Endodermal cell (in vitro differentiated cells): ENCODE measurements around the gene DRGX. TPM values are rescaled to one million over a fixed set of nuclear protein-coding genes. Genes with fewer than 3 reads are reported as not detected.

Experiments
- DNase-seq: peaks from one replicate; pipeline ENCODE4 v3.0.0-alpha.2; 2017
- H3K27ac ChIP-seq: 2 replicates; pipeline ENCODE4 v1.5.1; 2013; ENCODE audit warnings: mild to moderate bottlenecking, low read depth, low read length, moderate library complexity
- H3K27me3 ChIP-seq: 2 replicates; pipeline ENCODE4 v1.6.1; 2013; ENCODE audit warnings: mild to moderate bottlenecking, low read length, moderate library complexity; ENCODE audit not compliant: insufficient read depth, control insufficient read depth, poor library complexity, severe bottlenecking
- H3K36me3 ChIP-seq: 2 replicates; pipeline ENCODE4 v1.7.0; 2013; ENCODE audit warnings: mild to moderate bottlenecking, low read length, moderate library complexity; ENCODE audit not compliant: control insufficient read depth, insufficient read depth
- H3K4me1 ChIP-seq: one replicate; pipeline ENCODE4 v1.7.0; 2013; ENCODE audit warnings: low read length; ENCODE audit not compliant: control insufficient read depth, insufficient read depth
- H3K4me3 ChIP-seq: 2 replicates; pipeline ENCODE4 v1.5.1; 2013; ENCODE audit warnings: mild to moderate bottlenecking, low read length, moderate library complexity
- H3K9ac ChIP-seq: 2 replicates; pipeline ENCODE4 v1.6.1; 2013; ENCODE audit warnings: mild to moderate bottlenecking, low read length, moderate library complexity; ENCODE audit not compliant: poor library complexity, severe bottlenecking; ENCODE audit errors: extremely low read depth
- H3K9me3 ChIP-seq: 2 replicates; pipeline ENCODE4 v1.6.1; 2013; ENCODE audit warnings: mild to moderate bottlenecking, low read length, moderate library complexity; ENCODE audit not compliant: control insufficient read depth
- H3K27ac Mint-ChIP-seq: 2 replicates; pipeline ENCODE4 v1.8.0; 2020; ENCODE audit warnings: mixed read lengths
- H3K27me3 Mint-ChIP-seq: 2 replicates; pipeline ENCODE4 v1.8.0; 2021; ENCODE audit warnings: mild to moderate bottlenecking, mixed read lengths; ENCODE audit not compliant: insufficient read depth
- H3K36me3 Mint-ChIP-seq: 2 replicates; pipeline ENCODE4 v1.8.0; 2020; ENCODE audit warnings: low read depth, mixed read lengths
- H3K4me1 Mint-ChIP-seq: 2 replicates; pipeline ENCODE4 v1.8.0; 2020; ENCODE audit warnings: mixed read lengths
- H3K4me3 Mint-ChIP-seq: 2 replicates; pipeline ENCODE4 v1.8.0; 2020; ENCODE audit warnings: mild to moderate bottlenecking, moderate library complexity, mixed read lengths
- H3K9me3 Mint-ChIP-seq: 2 replicates; pipeline ENCODE4 v1.8.0; 2020; ENCODE audit warnings: mild to moderate bottlenecking, mixed read lengths
- WGBS, 2 experiments: methylation state at CpG; one replicate each; pipeline versions ENCODE4 v1.1.5 to v1.1.7; 2013; ENCODE audit warnings: missing lambda C conversion rate in 2 of 2, mixed read lengths in 1 of 2; ENCODE audit not compliant: insufficient coverage in 1 of 2, insufficient read length in 1 of 2; 5-methylcytosine and 5-hydroxymethylcytosine counted together
- total RNA-seq, 2 donors: library from RNA; stranded (reverse); fragmentation: NEBNext Ultra II Directional in 1 of 2; extraction: Animal tissue kit (Norgen Biotek cat#: 25700) in 1 of 2; gene quantifications; 2 replicates in 1 of 2; 3 replicates in 1 of 2; pipeline ENCODE4 v1.2.1, GENCODE V29; 2021
- TF ChIP-seq, protein P1 (sequence below): fragments of 200-600 bp; sonication (generic); conservative IDR thresholded peaks from 2 replicates; pipeline ENCODE4 v1.5.0; 2021; ENCODE audit warnings: antibody characterized with exemption, mild to moderate bottlenecking

The DRGX gene
- total RNA-seq, 2 donors from 2014 or later, result not detected

- no peak overlapping the region for H3K4me3 Mint-ChIP-seq
- no peaks in the 10 kb centered on the region for H3K27me3 Mint-ChIP-seq
Measured at GRCh38 chr10:49364747-49365146, 31.1 kb downstream of the DRGX start.

DNA sequence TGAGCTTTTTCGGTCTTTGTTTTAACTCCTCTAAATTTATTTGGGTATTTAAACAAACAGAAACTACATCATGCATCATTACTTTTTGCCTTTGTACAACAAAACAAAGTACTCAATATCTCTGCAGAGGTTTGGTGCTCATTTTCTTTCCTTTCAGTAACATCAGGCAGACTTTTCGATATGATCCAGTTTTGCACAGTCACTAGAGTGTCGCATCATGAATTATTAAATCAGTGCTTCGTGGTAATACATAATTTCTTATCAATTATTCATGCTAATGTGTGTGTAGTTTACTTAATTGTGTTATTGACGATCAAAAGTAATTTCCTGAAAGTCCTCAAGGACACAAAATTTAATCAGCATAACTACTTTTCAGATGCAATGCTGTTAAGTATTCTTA is 31.8 kb downstream of the DRGX start:
- TF ChIP-seq, protein P1, sequence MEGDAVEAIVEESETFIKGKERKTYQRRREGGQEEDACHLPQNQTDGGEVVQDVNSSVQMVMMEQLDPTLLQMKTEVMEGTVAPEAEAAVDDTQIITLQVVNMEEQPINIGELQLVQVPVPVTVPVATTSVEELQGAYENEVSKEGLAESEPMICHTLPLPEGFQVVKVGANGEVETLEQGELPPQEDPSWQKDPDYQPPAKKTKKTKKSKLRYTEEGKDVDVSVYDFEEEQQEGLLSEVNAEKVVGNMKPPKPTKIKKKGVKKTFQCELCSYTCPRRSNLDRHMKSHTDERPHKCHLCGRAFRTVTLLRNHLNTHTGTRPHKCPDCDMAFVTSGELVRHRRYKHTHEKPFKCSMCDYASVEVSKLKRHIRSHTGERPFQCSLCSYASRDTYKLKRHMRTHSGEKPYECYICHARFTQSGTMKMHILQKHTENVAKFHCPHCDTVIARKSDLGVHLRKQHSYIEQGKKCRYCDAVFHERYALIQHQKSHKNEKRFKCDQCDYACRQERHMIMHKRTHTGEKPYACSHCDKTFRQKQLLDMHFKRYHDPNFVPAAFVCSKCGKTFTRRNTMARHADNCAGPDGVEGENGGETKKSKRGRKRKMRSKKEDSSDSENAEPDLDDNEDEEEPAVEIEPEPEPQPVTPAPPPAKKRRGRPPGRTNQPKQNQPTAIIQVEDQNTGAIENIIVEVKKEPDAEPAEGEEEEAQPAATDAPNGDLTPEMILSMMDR, result no peak
- no peak overlapping the region for H3K9ac ChIP-seq
- no peaks in the 10 kb centered on the region for H3K4me1 ChIP-seq
- 80 to 83% methylated on average over 1 to 4 of the region's 5 CpGs for WGBS, 2 experiments
- no peak overlapping the region for H3K27ac Mint-ChIP-seq
- H3K9me3 ChIP-seq, result no peaks in the 10 kb centered on the region
- no peak overlapping the region for H3K4me3 ChIP-seq
- H3K36me3 Mint-ChIP-seq, result no peaks in the 10 kb centered on the region
- H3K27me3 Mint-ChIP-seq, result no peaks in the 10 kb centered on the region
- H3K36me3 ChIP-seq, result no peaks in the 10 kb centered on the region
- peaks cover 4% of the 10 kb centered on the region for H3K4me1 Mint-ChIP-seq
- H3K27me3 ChIP-seq, result no peaks in the 10 kb centered on the region
- no peak overlapping the region for H3K4me3 Mint-ChIP-seq
- no peak for DNase-seq
- no peak overlapping the region for H3K27ac ChIP-seq
- H3K9me3 Mint-ChIP-seq, result no peaks in the 10 kb centered on the region

More at GRCh38 chr10:49364747-49365146, 31.1 kb downstream of the DRGX start:
- no peak overlapping the region for H3K27ac Mint-ChIP-seq
- Histone ChIP-seq H3K9me3 (no peaks in the 10 kb centered on the region), H3K4me3 (no peak overlapping the region), H3K36me3 (no peaks in the 10 kb centered on the region), H3K9ac (no peak overlapping the region), H3K27ac (no peak overlapping the region), H3K4me1 (no peaks in the 10 kb centered on the region), H3K27me3 (no peaks in the 10 kb centered on the region)
- no peak for DNase-seq
- 87 to 90% methylated on average over 8 of the region's 8 CpGs for WGBS, 2 experiments
- H3K36me3 Mint-ChIP-seq, result no peaks in the 10 kb centered on the region
- H3K9me3 Mint-ChIP-seq, result no peaks in the 10 kb centered on the region
- peaks cover 3% of the 10 kb centered on the region for H3K4me1 Mint-ChIP-seq
- TF ChIP-seq, protein P1, result no peak

GRCh38 chr10:49363309-49364031 is 32.4 kb downstream of the DRGX start:
- Mint-ChIP-seq H3K27ac (no peak overlapping the region), H3K4me1 (peaks cover 4% of the 10 kb centered on the region), H3K4me3 (no peak overlapping the region), H3K27me3 (no peaks in the 10 kb centered on the region), H3K36me3 (no peaks in the 10 kb centered on the region), H3K9me3 (no peaks in the 10 kb centered on the region)
- DNase-seq, result no peak
- Histone ChIP-seq H3K4me1 (no peaks in the 10 kb centered on the region), H3K4me3 (no peak overlapping the region), H3K27me3 (no peaks in the 10 kb centered on the region), H3K9ac (no peak overlapping the region), H3K9me3 (no peaks in the 10 kb centered on the region), H3K36me3 (no peaks in the 10 kb centered on the region), H3K27ac (no peak overlapping the region)
- 83 to 98% methylated on average over 5 to 8 of the region's 8 CpGs for WGBS, 2 experiments
- TF ChIP-seq, protein P1, result no peak
